K562 (cell line): Measurements from ENCODE around the gene NCAM2. TPM values are rescaled to one million over a fixed set of nuclear protein-coding genes. Genes with fewer than 3 reads are reported as not detected.

Experiments
- ATAC-seq: fragments of 200-7000 bp; cut with Tn5 transposase; 3 replicates; pipeline ENCODE4 v1.9.1; 2020; ENCODE audit warnings: moderate library complexity
- BruUV-seq: library from RNA; stranded (reverse); fragments of 400-500 nt; replicated peaks from 2 replicates; lab custom pipeline; 2021; lab: Mats Ljungman, UMichigan
- CTCF ChIA-PET: fragments of 300-600 bp; formaldehyde crosslinking; extraction: SDS; loops from one replicate; lab custom pipeline; 2021; ENCODE audit warnings: low intra/inter-chr PET ratio; lab: Yijun Ruan, JAX
- POLR2A ChIA-PET: fragments of 300-600, 350-650 bp; sonication (Branson Sonifier 250); formaldehyde crosslinking; extraction: SDS; loops from one replicate; lab custom pipeline; 2021; ENCODE audit warnings: antibody characterized with exemption, inconsistent platforms; lab: Yijun Ruan, JAX
- DNase-seq, 4 experiments: peaks; one replicate each; pipeline versions ENCODE4 v3.0.0 to v3.0.0-alpha.2; 2011 to 2018; ENCODE audit warnings: low spot score in 3 of 4, mixed read lengths in 3 of 4; ENCODE audit errors: extremely low read depth in 1 of 4
- FAIRE-seq: peaks from 2 replicates; lab custom pipeline; 2011; peaks lifted over from hg19 to GRCh38; lab: Jason Lieb, UNC
- H2AFZ ChIP-seq: 2 replicates; pipeline ENCODE4 v1.6.0; 2011; ENCODE audit warnings: low read depth, low read length, control low read depth, inconsistent platforms
- H3K27ac ChIP-seq: fragments of 200-600 bp; 3 replicates; pipeline ENCODE4 v1.8.0; 2011; ENCODE audit warnings: low read depth, mild to moderate bottlenecking, control low read depth, inconsistent platforms, low read length, moderate library complexity, mixed read lengths; ENCODE audit errors: extremely low read depth
- H3K27me3 ChIP-seq, 2 experiments: fragments of 300-600 bp in 1 of 2; 2 replicates in 1 of 2; 3 replicates in 1 of 2; pipeline versions ENCODE4 v1.6.0 to v1.8.0; 2011; ENCODE audit warnings: inconsistent platforms in 2 of 2, low read length in 2 of 2, mild to moderate bottlenecking in 1 of 2, mixed read lengths in 1 of 2, moderate library complexity in 1 of 2; ENCODE audit not compliant: control insufficient read depth in 2 of 2, insufficient read depth in 2 of 2
- H3K36me3 ChIP-seq: fragments of 300-600 bp; 3 replicates; pipeline ENCODE4 v1.8.0; 2011; ENCODE audit warnings: mild to moderate bottlenecking, low read length, inconsistent platforms; ENCODE audit not compliant: control insufficient read depth, insufficient read depth
- H3K4me1 ChIP-seq, 2 experiments: fragments of 200-600 bp in 1 of 2; replicated peaks in 1 of 2; 2 replicates in 1 of 2; 3 replicates in 1 of 2; pipeline versions ENCODE4 v1.5.1 to v1.8.0; 2011; ENCODE audit warnings: inconsistent platforms in 2 of 2, low read length in 2 of 2, mild to moderate bottlenecking in 1 of 2, mixed read lengths in 1 of 2, moderate library complexity in 1 of 2; ENCODE audit not compliant: control insufficient read depth in 2 of 2, insufficient read depth in 2 of 2
- H3K4me2 ChIP-seq: 2 replicates; pipeline ENCODE4 v1.6.1; 2011; ENCODE audit warnings: low read length, control low read depth, inconsistent platforms, mixed read lengths; ENCODE audit not compliant: insufficient read depth
- H3K4me3 ChIP-seq: fragments of 200-600 bp; sonication (generic), shearing (Covaris generic); 2 replicates; pipeline ENCODE4 v1.5.1; 2016; ENCODE audit warnings: control low read depth, inconsistent platforms
- H3K79me2 ChIP-seq: fragments of 200-600 bp; 3 replicates; pipeline ENCODE4 v1.8.0; 2011; ENCODE audit warnings: low read length, inconsistent platforms; ENCODE audit not compliant: control insufficient read depth, insufficient read depth
- H3K9ac ChIP-seq, 2 experiments: 2 replicates each; pipeline versions ENCODE4 v1.6.0 to v1.6.1; 2011; ENCODE audit warnings: low read depth in 2 of 2, low read length in 2 of 2, control low read depth in 1 of 2, inconsistent platforms in 1 of 2, mild to moderate bottlenecking in 1 of 2, mixed read lengths in 1 of 2; ENCODE audit not compliant: insufficient read depth in 1 of 2
- H3K9me1 ChIP-seq: one replicate; pipeline ENCODE4 v1.6.0; 2011; ENCODE audit warnings: inconsistent platforms, mild to moderate bottlenecking, low read length, moderate library complexity; ENCODE audit not compliant: control insufficient read depth, insufficient read depth
- H3K9me3 ChIP-seq: replicated peaks from 2 replicates; pipeline ENCODE4 v1.5.1; 2011; ENCODE audit warnings: low read depth, low read length, inconsistent platforms; ENCODE audit not compliant: control insufficient read depth, insufficient read depth
- H4K20me1 ChIP-seq: replicated peaks from 2 replicates; pipeline ENCODE4 v1.6.1; 2011; ENCODE audit warnings: low read length, inconsistent platforms, mixed read lengths; ENCODE audit not compliant: control insufficient read depth, insufficient read depth
- MYBL2 ChIP-seq, 2 experiments: fragments of 450-650 bp in 1 of 2; sonication (generic) in 1 of 2; formaldehyde crosslinking in 1 of 2; IDR thresholded peaks; 2 replicates each; pipeline versions ENCODE4 v1.6.1 to v1.8.1; 2017 to 2022; ENCODE audit warnings: borderline replicate concordance in 1 of 2, inconsistent platforms in 1 of 2, low read depth in 1 of 2, mild to moderate bottlenecking in 1 of 2, missing genetic modification reagents in 1 of 2, moderate library complexity in 1 of 2
- PBX2 ChIP-seq, 2 experiments: IDR thresholded peaks in 1 of 2; conservative IDR thresholded peaks in 1 of 2; 2 replicates each; pipeline ENCODE4 v1.6.1; 2016; ENCODE audit warnings: low read depth in 2 of 2, mild to moderate bottlenecking in 1 of 2, missing compliant biosample characterization in 1 of 2, missing genetic modification characterization in 1 of 2, moderate library complexity in 1 of 2
- WGBS: fragments of 100-300 bp; shearing (Covaris generic); methylation state at CpG from one replicate; pipeline ENCODE4 v1.1.6; 2016; ENCODE audit warnings: low coverage, mixed read lengths; ENCODE audit not compliant: insufficient coverage; ENCODE audit errors: missing lambda C conversion rate; 5-methylcytosine and 5-hydroxymethylcytosine counted together
- in situ Hi-C: fragments of 300-500 bp; cut with MboI; formaldehyde crosslinking; loops from 4 replicates; pipeline ENCODE4 v1.15.0; 2018; ENCODE audit warnings: inconsistent platforms, mixed read lengths
- intact Hi-C: fragments of 100-400 bp; cut with micrococcal nuclease; formaldehyde crosslinking; loops from 2 replicates; pipeline ENCODE4 v1.14.2; 2022
- polyA plus RNA-seq, 8 experiments: library from polyadenylated mRNA; depleted of rRNA in 4 of 8; stranded (reverse) in 5 of 8; unstranded in 3 of 8; fragments of >200 nt; fragmentation: Nextera tagmentation in 2 of 8; fragmentation: Illumina TruSeq in 1 of 8; extraction: Ambion mirVana in 2 of 8; extraction: Trizol in 1 of 8; gene quantifications; 2 replicates each; pipeline versions ENCODE4 v1.2.1 to v1.2.3, GENCODE V29; 2011 to 2014; ENCODE audit warnings: inconsistent platforms in 1 of 8, missing spikeins in 1 of 8
- total RNA-seq, 7 experiments: library from RNA; depleted of rRNA in 6 of 7; stranded (reverse); fragments of >200 nt in 6 of 7; fragmentation: Illumina TruSeq in 2 of 7; extraction: Trizol in 2 of 7; gene quantifications; 2 replicates each; pipeline versions ENCODE4 v1.2.1 to v1.2.3, GENCODE V29; 2011 to 2021; ENCODE audit warnings: low replicate concordance in 1 of 7

The NCAM2 gene
- total and polyA plus RNA-seq, 9 of the 15 experiments (the other 6 are each of a cell fraction or from before 2014, with no cell fraction given): 14.0 to 58.2 (median 27.8) TPM

- intact Hi-C loops: no loop called here
- H3K4me2 ChIP-seq: no peak overlapping the region
- H3K27me3 ChIP-seq: no peaks in the 10 kb centered on the region
- ATAC-seq: peak; percentile 4; the same call in 1 of the 3 replicates
- H3K4me3 ChIP-seq: no peak overlapping the region
- POLR2A ChIA-PET: interaction anchor here (1.1 kb wide), 1 partner anchor 9 kb away, joined by 3 read pairs; no protein-coding TSS in a partner anchor
- peaks cover 2% of the 10 kb centered on the region; the same call in 1 of the 3 replicates for H3K36me3 ChIP-seq
- peaks cover 7 to 10% of the 10 kb centered on the region in 2 experiments; a peak in 4 of 5 replicates for H3K4me1 ChIP-seq
- in situ Hi-C loops: no loop called here
- H3K9ac ChIP-seq: no peak overlapping the region
- no peaks in the 10 kb centered on the region for H3K9me1 ChIP-seq
- CTCF ChIA-PET: no interaction called here
- BruUV-seq: no TSS peak
- H3K79me2 ChIP-seq: peaks cover 97% of the 10 kb centered on the region
- FAIRE-seq: no peak
- no peaks in the 10 kb centered on the region for H3K9me3 ChIP-seq
- no peak overlapping the region; the same call in 2 of the 3 replicates for H3K27ac ChIP-seq
- no peak for DNase-seq
- H4K20me1 ChIP-seq: 0 out of 2 replicates have a peak, but pooled peaks cover 4% of the 10 kb centered on the region
- WGBS: 72% methylated on average over 2 of the region's 2 CpGs
- TF ChIP-seq PBX2 (CRISPR knock-in tag; IDR thresholded peaks at IDR 0.05; ENCODE audit: low read depth) (no peak), PBX2 (tag; conservative IDR thresholded peaks at IDR 0.05; ENCODE audit: low read depth) (peak; percentile 30; the same call in 1 of the 2 replicates), MYBL2 (IDR thresholded peaks at IDR 0.05; ENCODE audit: low read depth) (no peak), MYBL2 (CRISPR knock-in tag; IDR thresholded peaks at IDR 0.05; ENCODE audit: borderline replicate concordance) (no peak)
- H2AFZ ChIP-seq: no peak overlapping the region
Measured at GRCh38 chr21:21165063-21165645, 166.9 kb downstream of the NCAM2 start.
